Measurements from ENCODE around the gene LZTS3.
A peak's percentile ranks its signal among the peaks of the same experiment; 100 is the strongest.
"Not testable (repeated sequence)": the region's sequence is repeated elsewhere in the genome, so short reads cannot be mapped to it uniquely, and the experiment has no call there.

LZTS3 gene

GRCh38 chr20:3135507-3136070 is 37.8 kb downstream of the LZTS3 start:
- DNase-seq (ENCODE audit: low read depth in 2 of 2) = no peak

GRCh38 chr20:3134151-3134550 is 39.2 kb downstream of the LZTS3 start:
- DNase-seq (ENCODE audit: low read depth in 2 of 2) = no peak

GRCh38 chr20:3133155-3133554 is 40.2 kb downstream of the LZTS3 start:
- no peak for DNase-seq (ENCODE audit: low read depth in 2 of 2)

GRCh38 chr20:3130051-3130600 is 43.2 kb downstream of the LZTS3 start:
- no peak for DNase-seq (ENCODE audit: low read depth in 2 of 2)

- DNase-seq (ENCODE audit: low read depth in 2 of 2) = no peak
Measured at GRCh38 chr20:3129094-3129493, 44.3 kb downstream of the LZTS3 start.

- DNase-seq (ENCODE audit: low read depth in 2 of 2) = no peak
Measured at GRCh38 chr20:3128275-3128984, 44.9 kb downstream of the LZTS3 start.

- no peak for DNase-seq (ENCODE audit: low read depth in 2 of 2)
Measured at GRCh38 chr20:3126527-3126859, 46.9 kb downstream of the LZTS3 start.

- not testable (repeated sequence) for DNase-seq (ENCODE audit: low read depth in 2 of 2)
Measured at GRCh38 chr20:3125776-3126526, 47.4 kb downstream of the LZTS3 start.

GRCh38 chr20:3124773-3125560 is 48.4 kb downstream of the LZTS3 start:
- DNase-seq (ENCODE audit: low read depth in 2 of 2) = not testable (repeated sequence)

GRCh38 chr20:3124163-3124562 is 49.2 kb downstream of the LZTS3 start:
- not testable (repeated sequence) for DNase-seq (ENCODE audit: low read depth in 2 of 2)

- DNase-seq (ENCODE audit: low read depth in 2 of 2) = no peak
Measured at GRCh38 chr20:3123542-3123941, 49.8 kb downstream of the LZTS3 start.

- DNase-seq (ENCODE audit: low read depth in 2 of 2) = no peak
Measured at GRCh38 chr20:3121955-3122610, 51.3 kb downstream of the LZTS3 start.

GRCh38 chr20:3121271-3121911 is 52.0 kb downstream of the LZTS3 start:
- DNase-seq (ENCODE audit: low read depth in 2 of 2) = no peak

GRCh38 chr20:3119044-3119443 is 54.3 kb downstream of the LZTS3 start:
- no peak for DNase-seq (ENCODE audit: low read depth in 2 of 2)

- peak in 1 of 2 donors; percentile 20 for DNase-seq (ENCODE audit: low read depth in 2 of 2)
Measured at GRCh38 chr20:3117839-3118379, 55.4 kb downstream of the LZTS3 start.

GRCh38 chr20:3116341-3116740 is 57.0 kb downstream of the LZTS3 start:
- DNase-seq (ENCODE audit: low read depth in 2 of 2) = no peak

- DNase-seq (ENCODE audit: low read depth in 2 of 2) = no peak
Measured at GRCh38 chr20:3115190-3116107, 57.9 kb downstream of the LZTS3 start.

All from activated CD8-positive, alpha-beta memory T cell treated with anti-CD3 and anti-CD28 coated beads for 4 hours (primary cell).